Fibroblast of lung (primary cell): ENCODE results near the gene MMP23B.
"Not testable (repeated sequence)": the region's sequence is repeated elsewhere in the genome, so short reads cannot be mapped to it uniquely, and the experiment has no call there.

Experiments used
- EZH2 ChIP-seq: IDR thresholded peaks from 2 replicates; pipeline ENCODE4 v1.5.1; 2012; ENCODE audit warnings: low read length, control low read depth, mild to moderate bottlenecking; ENCODE audit errors: missing control alignments
- TF ChIP-seq, protein P1 (sequence below), 2 donors: IDR thresholded peaks in 1 of 2; conservative IDR thresholded peaks in 1 of 2; 1 replicate in 1 of 2; 2 replicates in 1 of 2; pipeline ENCODE4 v1.5.1; 2011 to 2012; ENCODE audit warnings: low read length in 2 of 2, control low read depth in 1 of 2, inconsistent platforms in 1 of 2, low read depth in 1 of 2, mild to moderate bottlenecking in 1 of 2

DNA sequence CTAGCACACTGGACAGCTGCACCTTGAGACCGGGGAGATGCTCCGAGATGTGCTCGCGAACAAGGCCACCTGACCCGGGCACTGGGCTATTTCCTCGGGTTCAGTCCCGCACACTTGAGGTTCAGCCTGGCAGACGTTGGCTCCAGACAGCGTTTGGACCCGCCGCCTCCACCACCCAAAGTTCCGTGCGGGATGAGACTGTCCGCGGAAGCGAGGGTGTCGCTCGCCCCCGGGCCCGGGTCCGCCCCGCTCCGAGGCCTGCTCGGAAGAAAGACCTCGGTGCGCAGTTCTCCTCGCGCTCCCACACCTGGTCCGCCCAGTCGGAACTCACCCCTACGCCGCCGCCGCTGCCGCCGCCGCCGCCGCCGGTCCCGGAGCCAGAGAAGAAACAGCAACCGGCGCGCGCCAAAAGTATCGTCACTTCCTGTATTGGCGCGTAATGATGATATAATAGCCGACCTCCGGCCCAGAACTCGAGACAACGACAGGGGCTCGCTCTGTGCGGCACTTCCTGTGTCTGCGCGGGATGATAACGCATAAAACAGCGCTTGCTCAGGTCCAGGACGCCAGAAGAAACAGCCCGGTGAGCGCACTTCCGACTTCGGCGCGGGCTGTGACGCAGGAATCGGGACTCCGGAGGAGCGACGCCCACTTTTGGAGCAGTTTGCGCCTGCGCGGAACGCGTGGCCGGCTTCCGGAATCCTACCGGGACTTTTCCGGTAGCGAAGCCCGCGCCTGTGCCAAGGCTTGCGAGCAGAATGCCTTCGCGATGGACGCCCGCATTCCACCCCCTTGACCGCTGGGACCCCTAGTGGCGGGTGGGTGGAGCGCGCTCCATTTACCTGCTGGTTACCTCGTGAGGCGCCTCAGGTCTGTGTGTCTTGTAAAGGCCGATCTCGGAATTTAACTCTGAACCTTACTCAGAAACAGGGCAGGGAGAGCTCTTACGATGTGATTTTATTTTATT lies 26.9 kb downstream of the MMP23B start, which contains the start of gene CDK11B:
- TF ChIP-seq, protein P1, sequence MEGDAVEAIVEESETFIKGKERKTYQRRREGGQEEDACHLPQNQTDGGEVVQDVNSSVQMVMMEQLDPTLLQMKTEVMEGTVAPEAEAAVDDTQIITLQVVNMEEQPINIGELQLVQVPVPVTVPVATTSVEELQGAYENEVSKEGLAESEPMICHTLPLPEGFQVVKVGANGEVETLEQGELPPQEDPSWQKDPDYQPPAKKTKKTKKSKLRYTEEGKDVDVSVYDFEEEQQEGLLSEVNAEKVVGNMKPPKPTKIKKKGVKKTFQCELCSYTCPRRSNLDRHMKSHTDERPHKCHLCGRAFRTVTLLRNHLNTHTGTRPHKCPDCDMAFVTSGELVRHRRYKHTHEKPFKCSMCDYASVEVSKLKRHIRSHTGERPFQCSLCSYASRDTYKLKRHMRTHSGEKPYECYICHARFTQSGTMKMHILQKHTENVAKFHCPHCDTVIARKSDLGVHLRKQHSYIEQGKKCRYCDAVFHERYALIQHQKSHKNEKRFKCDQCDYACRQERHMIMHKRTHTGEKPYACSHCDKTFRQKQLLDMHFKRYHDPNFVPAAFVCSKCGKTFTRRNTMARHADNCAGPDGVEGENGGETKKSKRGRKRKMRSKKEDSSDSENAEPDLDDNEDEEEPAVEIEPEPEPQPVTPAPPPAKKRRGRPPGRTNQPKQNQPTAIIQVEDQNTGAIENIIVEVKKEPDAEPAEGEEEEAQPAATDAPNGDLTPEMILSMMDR (conservative IDR thresholded peaks at IDR 0.05 in 1 of 2, IDR thresholded peaks at IDR 0.05 in 1 of 2; ENCODE audit: low read depth in 1 of 2, low read length in 2 of 2), result not testable (repeated sequence)
- not testable (repeated sequence) for TF ChIP-seq EZH2
